MM.1S (cell line): Measurements from ENCODE around the gene AP5Z1.

Source experiments
- DNase-seq: peaks from one replicate; pipeline ENCODE4 v3.0.0-alpha.2; 2015
- H2AFZ ChIP-seq: fragments of 300-600 bp; sonication (generic); 2 replicates; pipeline ENCODE4 v1.6.0; 2016; ENCODE audit warnings: antibody characterized with exemption, low read length
- H3F3A ChIP-seq: fragments of 300-600 bp; sonication (generic); 2 replicates; pipeline ENCODE4 v1.6.1; 2016; ENCODE audit warnings: mild to moderate bottlenecking, antibody characterized with exemption, low read length, moderate library complexity, mixed read lengths; ENCODE audit not compliant: insufficient read depth
- H3K27ac ChIP-seq: fragments of 300-600 bp; sonication (generic); 2 replicates; pipeline ENCODE4 v1.5.1; 2016; ENCODE audit warnings: mild to moderate bottlenecking, low read length
- H3K27me3 ChIP-seq: fragments of 300-600 bp; sonication (generic); replicated peaks from 2 replicates; pipeline ENCODE4 v1.6.0; 2016; ENCODE audit warnings: low read length; ENCODE audit not compliant: insufficient read depth
- H3K36me3 ChIP-seq: fragments of 300-600 bp; sonication (generic); replicated peaks from 2 replicates; pipeline ENCODE4 v1.6.1; 2016; ENCODE audit warnings: mild to moderate bottlenecking, low read length, mixed read lengths; ENCODE audit not compliant: insufficient read depth
- H3K4me1 ChIP-seq: fragments of 300-600 bp; sonication (generic); 2 replicates; pipeline ENCODE4 v1.6.1; 2016; ENCODE audit warnings: low read length, mixed read lengths
- H3K4me2 ChIP-seq: fragments of 300-600 bp; sonication (generic); 2 replicates; pipeline ENCODE4 v1.6.0; 2016; ENCODE audit warnings: low read depth, low read length
- H3K4me3 ChIP-seq: fragments of 300-600 bp; sonication (generic); 2 replicates; pipeline ENCODE4 v1.5.1; 2016; ENCODE audit warnings: low read length, mixed read lengths
- H3K79me2 ChIP-seq: fragments of 300-600 bp; sonication (generic); 2 replicates; pipeline ENCODE4 v1.6.1; 2016; ENCODE audit warnings: mixed run types, low read length, mixed read lengths
- H3K9ac ChIP-seq: fragments of 300-600 bp; sonication (generic); 2 replicates; pipeline ENCODE4 v1.6.1; 2016; ENCODE audit warnings: low read length, mixed read lengths
- H3K9me2 ChIP-seq: fragments of 300-600 bp; sonication (generic); replicated peaks from 2 replicates; pipeline ENCODE4 v1.6.1; 2016; ENCODE audit warnings: mild to moderate bottlenecking, low read length, mixed read lengths; ENCODE audit not compliant: insufficient read depth
- H3K9me3 ChIP-seq: fragments of 300-600 bp; sonication (generic); replicated peaks from 2 replicates; pipeline ENCODE4 v1.6.1; 2016; ENCODE audit warnings: mild to moderate bottlenecking, low read length, mixed read lengths; ENCODE audit not compliant: insufficient read depth
- H4K20me1 ChIP-seq: fragments of 300-600 bp; sonication (generic); 2 replicates; pipeline ENCODE4 v1.6.1; 2016; ENCODE audit warnings: mild to moderate bottlenecking, low read length, moderate library complexity, mixed read lengths; ENCODE audit not compliant: insufficient read depth
- CTCF ChIP-seq: fragments of 300-600 bp; sonication (generic); IDR thresholded peaks from 2 replicates; pipeline ENCODE4 v1.5.1; 2016; ENCODE audit warnings: antibody characterized with exemption, low read length, mixed read lengths
- EZH2 ChIP-seq: fragments of 300-600 bp; sonication (generic); optimal IDR thresholded peaks from 2 replicates; pipeline ENCODE3; 2017; ENCODE audit warnings: low read depth, mild to moderate bottlenecking, antibody characterized with exemption, low read length, mixed read lengths
- EZH2phosphoT487 ChIP-seq: fragments of 300-600 bp; sonication (generic); IDR thresholded peaks from 2 replicates; pipeline ENCODE4 v1.6.1; 2018; ENCODE audit warnings: antibody characterized with exemption, low read length

Gene AP5Z1

DNA sequence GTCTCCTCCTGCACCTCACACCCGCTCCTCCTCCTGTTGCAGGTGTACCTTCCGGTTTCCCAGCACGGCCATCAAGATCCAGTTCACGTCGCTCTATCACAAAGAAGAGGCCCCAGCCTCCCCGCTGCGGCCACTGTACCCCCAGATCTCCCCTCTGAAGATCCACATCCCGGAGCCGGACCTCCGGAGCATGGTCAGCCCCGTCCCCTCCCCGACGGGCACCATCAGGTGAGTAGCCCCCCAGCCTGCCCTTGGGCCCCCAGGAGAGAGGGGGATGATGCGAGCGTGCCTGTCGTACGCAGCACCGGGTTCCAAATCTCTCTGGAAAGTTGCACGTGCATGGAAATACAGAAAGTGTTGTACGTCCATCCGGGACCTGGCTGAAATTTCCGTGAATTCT is 34.6 kb upstream of the AP5Z1 start:
- Histone ChIP-seq H3K9me2 (no peaks in the 10 kb centered on the region), H3K4me3 (no peak overlapping the region), H3K27ac (no peak overlapping the region), H3K27me3 (no peaks in the 10 kb centered on the region), H3K9me3 (no peaks in the 10 kb centered on the region), H2AFZ (no peak overlapping the region), H3K4me1 (peaks cover 18% of the 10 kb centered on the region), H3K79me2 (peaks cover 56% of the 10 kb centered on the region), H3K4me2 (no peak overlapping the region), H3F3A (peaks cover 36% of the 10 kb centered on the region), H4K20me1 (no peaks in the 10 kb centered on the region), H3K36me3 (0 out of 2 replicates have a peak, but pooled peaks cover 2% of the 10 kb centered on the region), H3K9ac (no peak overlapping the region)
- no peak for DNase-seq
- no peak for TF ChIP-seq EZH2
- TF ChIP-seq EZH2phosphoT487: no peak
- no peak for TF ChIP-seq CTCF

- Histone ChIP-seq H3K27me3 (no peaks in the 10 kb centered on the region), H3F3A (peaks cover 47% of the 10 kb centered on the region), H3K79me2 (peaks cover 56% of the 10 kb centered on the region), H3K36me3 (0 out of 2 replicates have a peak, but pooled peaks cover 2% of the 10 kb centered on the region), H3K4me2 (no peak overlapping the region), H3K4me3 (no peak overlapping the region), H3K9me2 (no peaks in the 10 kb centered on the region), H3K9ac (no peak overlapping the region), H2AFZ (no peak overlapping the region), H3K4me1 (peaks cover 18% of the 10 kb centered on the region), H3K9me3 (no peaks in the 10 kb centered on the region), H3K27ac (no peak overlapping the region), H4K20me1 (no peaks in the 10 kb centered on the region)
- TF ChIP-seq EZH2 (no peak), EZH2phosphoT487 (no peak), CTCF (no peak)
- DNase-seq: no peak
These were observed 33.3 kb upstream of the AP5Z1 start for GRCh38 chr7:4742051-4742573.

- H3K27me3 ChIP-seq: no peaks in the 10 kb centered on the region
- H4K20me1 ChIP-seq: no peaks in the 10 kb centered on the region
- peaks cover 58% of the 10 kb centered on the region for H3K79me2 ChIP-seq
- no peak overlapping the region for H3K9ac ChIP-seq
- no peaks in the 10 kb centered on the region for H3K9me2 ChIP-seq
- peaks cover 18% of the 10 kb centered on the region for H3K4me1 ChIP-seq
- TF ChIP-seq EZH2: no peak
- no peak for TF ChIP-seq CTCF
- no peak for TF ChIP-seq EZH2phosphoT487
- peaks cover 47% of the 10 kb centered on the region for H3F3A ChIP-seq
- H3K4me3 ChIP-seq: no peak overlapping the region
- H3K4me2 ChIP-seq: no peak overlapping the region
- no peak overlapping the region for H2AFZ ChIP-seq
- no peak for DNase-seq
- H3K27ac ChIP-seq: no peak overlapping the region
- 0 out of 2 replicates have a peak, but pooled peaks cover 2% of the 10 kb centered on the region for H3K36me3 ChIP-seq
- H3K9me3 ChIP-seq: no peaks in the 10 kb centered on the region
These were observed 32.6 kb upstream of the AP5Z1 start for GRCh38 chr7:4742852-4743251.
